Left ventricle myocardium inferior (tissue), 1 donor: ENCODE measurements around the gene IL1A. TPM values are rescaled to one million over a fixed set of nuclear protein-coding genes. Genes with fewer than 3 reads are reported as not detected.

Experiments
- DNase-seq: peaks from one replicate; pipeline ENCODE4 v3.0.0-alpha.2; 2020
- H3K27ac ChIP-seq: fragments of 200-600 bp; replicated peaks from 2 replicates; pipeline ENCODE4 v1.8.0; 2021
- H3K27me3 ChIP-seq: fragments of 200-600 bp; 2 replicates; pipeline ENCODE4 v1.8.0; 2021; ENCODE audit warnings: low read depth
- H3K36me3 ChIP-seq: fragments of 200-600 bp; 2 replicates; pipeline ENCODE4 v1.8.0; 2021
- H3K4me1 ChIP-seq: fragments of 200-600 bp; 2 replicates; pipeline ENCODE4 v1.8.0; 2021
- H3K4me3 ChIP-seq: fragments of 200-600 bp; 2 replicates; pipeline ENCODE4 v1.8.0; 2021; ENCODE audit warnings: mild to moderate bottlenecking, moderate library complexity
- H3K9me3 ChIP-seq: fragments of 200-600 bp; replicated peaks from 2 replicates; pipeline ENCODE4 v1.8.0; 2021
- intact Hi-C: fragments of 100-400 bp; cut with micrococcal nuclease; formaldehyde crosslinking; loops from one replicate; pipeline ENCODE4 v1.11.0; 2022
- total RNA-seq: library from RNA; stranded (reverse); fragmentation: NEBNext Ultra II Directional; extraction: Animal tissue kit (Norgen Biotek cat#: 25700); gene quantifications from one replicate; pipeline ENCODE4 v1.2.1, GENCODE V29; 2021
- TF ChIP-seq, protein P1 (sequence below): fragments of 200-600 bp; IDR thresholded peaks from 2 replicates; pipeline ENCODE4 v1.8.0; 2021; ENCODE audit warnings: antibody characterized with exemption, mild to moderate bottlenecking, borderline replicate concordance
- donor health status: DM: no; HTN: yes; CAD: no; lungs with severe emphysema.

The IL1A gene
- total RNA-seq, 1 donor from 2014 or later, result not detected

DNA sequence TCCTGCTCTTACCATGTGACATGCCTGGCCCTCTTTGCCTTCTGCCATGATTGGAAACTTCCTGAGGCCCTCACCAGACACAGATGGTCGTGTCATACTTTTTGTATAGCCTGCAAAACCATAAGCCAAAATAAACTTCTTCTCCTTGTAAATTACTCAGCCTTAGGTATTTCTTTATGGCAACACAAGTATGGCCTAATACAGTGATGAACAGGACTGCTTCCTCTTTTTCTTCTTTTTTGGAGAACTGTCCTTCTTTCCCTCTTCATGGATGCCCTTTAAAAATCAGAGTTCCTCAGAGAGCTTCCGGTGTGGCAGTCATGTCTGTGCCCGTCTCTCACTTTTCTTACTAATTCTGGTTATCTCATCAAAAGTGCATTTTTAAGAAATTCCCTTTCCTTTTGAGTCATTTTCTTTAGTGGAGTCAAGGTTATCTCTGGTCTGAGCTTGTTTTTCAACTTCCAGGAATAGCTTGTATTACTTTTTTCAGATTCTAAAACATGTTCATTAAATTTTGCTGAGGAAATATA is 9.2 kb upstream of the IL1A start:
- no peak overlapping the region for H3K4me3 ChIP-seq
- TF ChIP-seq, protein P1, sequence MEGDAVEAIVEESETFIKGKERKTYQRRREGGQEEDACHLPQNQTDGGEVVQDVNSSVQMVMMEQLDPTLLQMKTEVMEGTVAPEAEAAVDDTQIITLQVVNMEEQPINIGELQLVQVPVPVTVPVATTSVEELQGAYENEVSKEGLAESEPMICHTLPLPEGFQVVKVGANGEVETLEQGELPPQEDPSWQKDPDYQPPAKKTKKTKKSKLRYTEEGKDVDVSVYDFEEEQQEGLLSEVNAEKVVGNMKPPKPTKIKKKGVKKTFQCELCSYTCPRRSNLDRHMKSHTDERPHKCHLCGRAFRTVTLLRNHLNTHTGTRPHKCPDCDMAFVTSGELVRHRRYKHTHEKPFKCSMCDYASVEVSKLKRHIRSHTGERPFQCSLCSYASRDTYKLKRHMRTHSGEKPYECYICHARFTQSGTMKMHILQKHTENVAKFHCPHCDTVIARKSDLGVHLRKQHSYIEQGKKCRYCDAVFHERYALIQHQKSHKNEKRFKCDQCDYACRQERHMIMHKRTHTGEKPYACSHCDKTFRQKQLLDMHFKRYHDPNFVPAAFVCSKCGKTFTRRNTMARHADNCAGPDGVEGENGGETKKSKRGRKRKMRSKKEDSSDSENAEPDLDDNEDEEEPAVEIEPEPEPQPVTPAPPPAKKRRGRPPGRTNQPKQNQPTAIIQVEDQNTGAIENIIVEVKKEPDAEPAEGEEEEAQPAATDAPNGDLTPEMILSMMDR, result no peak
- H3K36me3 ChIP-seq, result no peaks in the 10 kb centered on the region
- no peak for DNase-seq
- intact Hi-C loops, result no loop called here
- H3K27ac ChIP-seq, result no peak overlapping the region
- H3K4me1 ChIP-seq, result peaks cover 12% of the 10 kb centered on the region
- no peaks in the 10 kb centered on the region for H3K27me3 ChIP-seq
- H3K9me3 ChIP-seq, result no peaks in the 10 kb centered on the region

DNA sequence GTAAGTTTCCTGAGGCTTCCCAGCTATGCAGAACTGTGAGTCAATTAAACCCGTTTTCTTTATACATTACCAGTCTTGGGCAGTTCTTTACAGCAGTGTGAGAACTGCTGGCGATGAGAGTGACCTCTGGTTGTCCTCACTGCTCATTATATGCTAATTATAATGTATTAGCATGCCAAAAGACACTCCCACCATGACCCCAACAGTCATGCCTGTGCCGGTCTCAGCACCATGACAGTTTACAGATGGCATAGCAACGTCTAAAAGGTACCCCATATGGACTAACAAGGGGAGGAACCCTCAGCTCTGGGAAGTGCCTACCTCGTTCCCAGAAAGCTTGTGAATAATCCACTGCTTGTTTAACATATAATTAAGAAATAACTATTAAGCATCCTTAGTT is 8.1 kb upstream of the IL1A start:
- intact Hi-C loops, result no loop called here
- H3K27ac ChIP-seq, result no peak overlapping the region
- H3K4me1 ChIP-seq, result peaks cover 19% of the 10 kb centered on the region

DNA sequence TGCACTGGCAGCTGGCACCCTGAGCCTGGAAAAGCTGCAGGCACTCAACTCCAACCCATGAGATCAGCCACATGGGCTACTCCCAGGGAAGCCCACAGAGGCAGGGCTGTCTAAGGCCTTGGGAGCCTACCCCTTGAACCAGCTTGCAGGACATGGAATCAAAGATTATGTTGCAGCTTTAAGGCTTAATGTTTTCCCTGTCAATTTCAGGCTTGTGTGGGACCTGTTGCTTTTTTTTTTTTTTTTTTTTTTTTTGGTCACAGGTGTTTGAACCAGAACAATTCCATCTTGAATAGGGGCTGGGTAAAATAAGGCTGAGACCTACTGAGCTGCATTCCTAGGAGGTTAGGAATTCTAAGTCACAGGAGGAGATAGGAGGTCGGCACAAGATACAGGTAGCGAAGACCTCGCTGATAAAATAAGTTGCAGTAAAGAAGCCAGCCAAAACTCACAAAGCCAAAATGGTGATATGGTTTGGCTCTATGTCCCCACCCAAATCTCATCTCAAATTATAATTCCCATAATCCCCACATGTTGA is 7.5 kb upstream of the IL1A start:
- Histone ChIP-seq H3K27ac (no peak overlapping the region), H3K36me3 (no peaks in the 10 kb centered on the region), H3K4me1 (peaks cover 19% of the 10 kb centered on the region), H3K9me3 (no peaks in the 10 kb centered on the region), H3K27me3 (no peaks in the 10 kb centered on the region), H3K4me3 (no peak overlapping the region)
- intact Hi-C loops, result no loop called here
- TF ChIP-seq, protein P1, result no peak
- DNase-seq, result no peak

More for the DNA sequence above, 8.1 kb upstream of the IL1A start:
- no peak for DNase-seq
- TF ChIP-seq, protein P1, result no peak
- H3K36me3 ChIP-seq, result no peaks in the 10 kb centered on the region
- H3K4me3 ChIP-seq, result no peak overlapping the region
- no peaks in the 10 kb centered on the region for H3K9me3 ChIP-seq
- H3K27me3 ChIP-seq, result no peaks in the 10 kb centered on the region

DNA sequence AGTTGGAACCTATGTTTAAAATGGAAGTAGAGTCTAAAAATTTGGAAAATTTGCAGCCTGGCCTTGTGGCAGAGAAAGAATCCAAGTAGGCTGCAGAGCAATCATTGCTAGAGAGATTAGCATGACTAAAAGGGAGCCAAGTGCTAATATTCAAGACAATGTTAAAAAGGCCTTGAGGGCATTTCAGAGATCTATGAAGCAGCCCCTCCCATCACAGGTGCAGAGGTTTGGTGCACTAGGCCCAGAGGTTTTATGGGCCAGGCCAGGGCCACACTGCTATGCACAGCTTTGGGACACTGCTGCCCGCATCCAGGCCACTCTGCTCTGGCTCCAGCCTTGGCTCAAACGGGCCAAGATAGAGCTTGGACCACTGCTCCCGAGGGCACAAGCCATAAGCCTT is 6.7 kb upstream of the IL1A start:
- TF ChIP-seq, protein P1, result no peak

DNA sequence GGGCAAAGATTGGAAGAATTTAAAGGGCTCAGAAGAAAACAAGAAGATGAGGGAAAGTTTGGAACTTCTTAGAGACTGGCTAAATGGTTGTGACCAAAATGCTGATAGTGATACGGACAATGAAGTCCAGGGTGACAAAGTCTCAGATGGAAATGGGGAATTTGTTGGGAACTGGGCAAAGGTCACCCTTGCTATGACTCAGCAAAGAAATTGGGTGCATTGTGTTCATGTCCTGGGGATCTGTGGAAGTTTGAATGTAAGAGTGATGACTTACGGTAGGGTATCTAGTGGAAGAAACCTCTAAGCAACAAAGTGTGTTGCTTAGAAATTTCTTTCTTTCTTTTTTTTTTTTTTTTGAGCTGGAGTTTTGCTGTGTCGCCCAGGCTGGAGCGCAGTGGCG is 6.0 kb upstream of the IL1A start:
- Histone ChIP-seq H3K27me3 (no peaks in the 10 kb centered on the region), H3K4me1 (peaks cover 19% of the 10 kb centered on the region), H3K36me3 (no peaks in the 10 kb centered on the region), H3K9me3 (no peaks in the 10 kb centered on the region), H3K27ac (no peak overlapping the region), H3K4me3 (no peak overlapping the region)
- TF ChIP-seq, protein P1, result no peak
- intact Hi-C loops, result no loop called here
- no peak for DNase-seq

More for the DNA sequence above, 6.7 kb upstream of the IL1A start:
- Histone ChIP-seq H3K27ac (no peak overlapping the region), H3K4me3 (no peak overlapping the region), H3K9me3 (no peaks in the 10 kb centered on the region), H3K4me1 (peaks cover 19% of the 10 kb centered on the region), H3K27me3 (no peaks in the 10 kb centered on the region), H3K36me3 (no peaks in the 10 kb centered on the region)
- DNase-seq, result no peak
- intact Hi-C loops, result no loop called here
